ENCODE data around the gene AKAP11. TPM values are rescaled to one million over a fixed set of nuclear protein-coding genes. Genes with fewer than 3 reads are reported as not detected.

AKAP11 gene
- total and polyA plus RNA-seq, 2 donors, result 18.2 to 59.2 TPM

DNA sequence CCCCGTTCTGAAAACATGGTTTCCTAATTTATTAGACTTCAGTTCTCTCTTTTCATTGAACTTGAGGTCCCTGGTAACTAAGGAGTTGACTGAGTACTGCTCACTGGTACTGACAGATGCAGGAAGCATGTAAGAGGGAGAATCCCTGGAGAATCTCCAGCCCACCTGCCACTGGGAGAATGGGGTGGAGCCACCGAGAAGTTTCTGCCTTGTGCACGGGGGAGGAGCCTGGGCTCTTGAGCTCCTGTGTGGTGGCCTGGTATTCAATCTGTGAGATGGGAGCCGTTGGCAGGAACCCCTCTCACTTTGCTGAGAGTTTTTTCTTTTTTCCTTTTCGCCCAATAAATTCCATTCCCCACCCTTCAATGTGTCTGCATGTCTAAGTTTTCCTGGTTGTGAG, 13.2 kb upstream of the AKAP11 start:
- H3K36me3 ChIP-seq (ENCODE audit: insufficient read depth), result no peaks in the 10 kb centered on the region
- no peak overlapping the region for H3K4me3 ChIP-seq (ENCODE audit: low read depth, low read length)
- no peaks in the 10 kb centered on the region for H3K4me1 ChIP-seq (ENCODE audit: insufficient read depth)
- H3K27ac ChIP-seq (ENCODE audit: low read depth), result no peak overlapping the region
- no peak for DNase-seq (ENCODE audit: extremely low spot score)
- 71% methylated on average over 5 of the region's 5 CpGs for WGBS

DNA sequence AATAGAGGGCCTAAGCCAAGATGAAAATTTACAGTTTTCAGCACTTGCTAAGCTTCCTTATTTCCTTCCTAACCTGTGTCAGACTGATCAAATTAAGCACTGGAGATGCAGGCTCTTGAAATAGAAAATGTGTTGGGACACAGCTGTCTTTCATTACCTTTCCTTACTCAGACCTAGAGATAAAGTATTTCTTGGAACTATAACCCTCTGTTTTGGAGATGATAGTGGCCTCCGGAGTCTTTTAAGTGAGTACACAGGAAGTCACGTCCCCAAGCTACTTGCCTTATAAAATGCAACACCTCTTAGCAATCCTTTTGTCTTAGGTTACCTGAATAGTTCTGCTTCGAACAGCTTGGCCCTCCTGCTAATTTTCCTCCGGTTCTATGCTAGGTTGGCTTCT, 12.4 kb upstream of the AKAP11 start:
- DNase-seq (ENCODE audit: extremely low spot score), result no peak
- Histone ChIP-seq H3K36me3 (ENCODE audit: insufficient read depth) (no peaks in the 10 kb centered on the region), H3K4me3 (ENCODE audit: low read depth, low read length) (no peak overlapping the region), H3K27ac (ENCODE audit: low read depth) (no peak overlapping the region), H3K4me1 (ENCODE audit: insufficient read depth) (no peaks in the 10 kb centered on the region)
- 62% methylated on average over 4 of the region's 4 CpGs for WGBS

DNA sequence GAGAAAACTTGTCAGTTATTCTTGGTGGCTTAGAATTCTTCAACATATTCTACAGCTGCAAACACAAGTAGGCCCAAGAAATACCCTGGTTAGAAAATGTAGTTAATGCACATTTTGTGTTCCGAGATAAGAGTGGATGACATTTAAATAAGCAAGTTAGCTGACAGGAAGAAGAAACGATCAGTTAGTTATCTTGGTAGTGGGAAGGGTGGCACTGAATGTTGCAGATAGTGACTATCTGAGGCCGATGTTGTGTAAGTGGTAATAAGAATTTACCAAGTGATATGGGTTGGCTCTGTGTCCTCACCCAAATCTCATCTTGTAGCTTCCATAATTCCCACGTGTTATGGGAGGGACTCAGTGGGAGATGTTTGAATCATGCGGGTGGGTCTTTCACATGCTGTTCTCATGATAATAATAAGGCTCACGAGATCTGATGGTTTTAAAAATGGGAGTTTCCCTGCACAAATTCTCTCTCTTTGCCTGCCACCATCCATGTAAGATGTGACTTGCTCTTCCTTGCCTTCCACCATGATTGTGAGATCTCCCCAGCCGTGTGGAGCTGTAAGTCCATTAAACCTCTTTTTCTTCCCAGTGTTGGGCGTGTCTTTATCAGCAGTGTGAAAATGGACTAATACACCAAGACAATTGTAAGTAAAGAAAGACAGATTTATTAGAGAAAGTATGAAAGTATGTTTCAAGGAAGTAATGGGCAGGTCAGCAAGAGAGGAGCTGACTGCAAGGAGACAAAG, 10.9 kb upstream of the AKAP11 start:
- Histone ChIP-seq H3K4me1 (ENCODE audit: insufficient read depth) (no peaks in the 10 kb centered on the region), H3K27ac (ENCODE audit: low read depth) (no peak overlapping the region), H3K36me3 (ENCODE audit: insufficient read depth) (no peaks in the 10 kb centered on the region), H3K4me3 (ENCODE audit: low read depth, low read length) (no peak overlapping the region)
- no peak for DNase-seq (ENCODE audit: extremely low spot score)
- WGBS, result 94% methylated on average over 8 of the region's 8 CpGs

DNA sequence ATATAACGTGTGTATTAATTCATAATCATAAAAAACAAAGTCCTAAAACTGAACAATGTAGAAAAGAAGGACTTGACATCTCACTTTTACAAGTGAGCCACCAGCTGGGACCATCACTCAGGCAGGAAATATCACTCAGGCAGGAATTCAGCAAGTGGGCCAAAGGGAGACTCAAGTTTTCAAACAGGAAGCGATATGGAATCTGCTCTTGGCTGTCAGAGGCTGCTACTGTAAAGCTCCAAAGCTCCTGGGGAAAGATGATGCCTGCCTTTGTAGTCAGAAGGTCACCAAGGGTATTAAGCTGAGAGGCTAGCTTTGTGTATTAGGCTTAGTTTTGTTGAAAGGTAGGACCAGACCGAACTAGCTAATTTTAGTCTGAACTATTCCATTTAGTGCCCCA, 5.5 kb upstream of the AKAP11 start:
- 29% methylated on average over 3 of the region's 3 CpGs for WGBS
- Histone ChIP-seq H3K4me3 (ENCODE audit: low read depth, low read length) (no peak overlapping the region), H3K4me1 (ENCODE audit: insufficient read depth) (no peaks in the 10 kb centered on the region), H3K27ac (ENCODE audit: low read depth) (no peak overlapping the region), H3K36me3 (ENCODE audit: insufficient read depth) (no peaks in the 10 kb centered on the region)
- DNase-seq (ENCODE audit: extremely low spot score), result no peak

DNA sequence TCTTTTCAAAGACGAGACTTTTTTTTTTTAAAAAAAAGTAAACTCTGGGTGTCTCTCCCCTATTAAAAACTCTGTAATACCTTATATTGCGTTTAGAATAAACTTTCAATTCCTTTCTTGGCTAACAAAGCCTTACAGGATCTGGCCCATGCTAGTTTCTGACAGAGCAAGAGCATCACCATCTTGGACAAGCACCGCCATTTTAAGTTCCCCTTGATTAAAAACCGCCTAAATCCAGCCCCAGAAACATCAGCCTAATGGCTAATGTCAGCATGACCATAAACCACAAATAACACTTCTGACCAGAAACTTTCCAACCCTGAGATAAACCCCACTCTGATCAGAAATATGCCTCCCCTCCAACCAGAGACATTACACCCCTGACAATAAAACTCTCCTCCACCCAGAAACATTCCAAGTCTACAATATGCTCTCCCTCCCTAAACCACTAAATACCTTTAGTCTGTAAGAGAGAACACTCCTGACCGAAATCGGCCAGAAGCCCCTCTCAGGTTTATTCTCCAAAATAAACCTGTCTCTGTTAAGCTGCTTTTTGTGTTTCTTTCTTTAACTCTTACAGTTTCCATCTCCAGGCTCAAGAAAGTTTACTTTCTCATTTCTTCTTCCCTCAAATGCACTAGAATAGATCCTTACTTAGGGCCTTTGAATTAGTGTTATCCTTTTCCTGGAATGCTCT, 1.6 kb upstream of the AKAP11 start:
- 88% methylated on average over 6 of the region's 6 CpGs for WGBS
- no peak overlapping the region for H3K27ac ChIP-seq (ENCODE audit: low read depth)
- DNase-seq (ENCODE audit: extremely low spot score), result no peak

DNA sequence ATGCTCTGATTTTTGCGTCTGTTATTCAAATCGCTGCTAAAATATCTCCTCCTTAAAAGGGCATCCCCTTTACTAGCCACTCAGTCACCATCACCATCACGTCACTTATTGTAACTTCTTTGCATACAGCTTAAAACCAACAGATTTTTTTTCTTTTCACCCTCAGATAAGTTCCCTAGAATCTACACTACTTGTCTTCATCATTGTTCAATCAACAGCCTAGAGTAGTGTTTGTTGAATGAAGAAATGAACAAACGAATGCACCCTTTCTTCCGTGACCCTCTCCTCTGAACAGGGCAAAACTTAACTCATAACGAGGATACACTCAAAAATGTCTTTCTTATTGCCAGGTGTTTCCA, 1.1 kb upstream of the AKAP11 start:
- H3K27ac ChIP-seq (ENCODE audit: low read depth), result no peak overlapping the region
- H3K4me1 ChIP-seq (ENCODE audit: insufficient read depth), result no peaks in the 10 kb centered on the region
- H3K36me3 ChIP-seq (ENCODE audit: insufficient read depth), result no peaks in the 10 kb centered on the region
- H3K4me3 ChIP-seq (ENCODE audit: low read depth, low read length), result peak overlapping the region; percentile 86
- DNase-seq (ENCODE audit: extremely low spot score), result no peak
- 83% methylated on average over 6 of the region's 6 CpGs for WGBS

More for the DNA sequence above, 1.6 kb upstream of the AKAP11 start:
- Histone ChIP-seq H3K4me1 (ENCODE audit: insufficient read depth) (no peaks in the 10 kb centered on the region), H3K4me3 (ENCODE audit: low read depth, low read length) (no peak overlapping the region), H3K36me3 (ENCODE audit: insufficient read depth) (no peaks in the 10 kb centered on the region)

DNA sequence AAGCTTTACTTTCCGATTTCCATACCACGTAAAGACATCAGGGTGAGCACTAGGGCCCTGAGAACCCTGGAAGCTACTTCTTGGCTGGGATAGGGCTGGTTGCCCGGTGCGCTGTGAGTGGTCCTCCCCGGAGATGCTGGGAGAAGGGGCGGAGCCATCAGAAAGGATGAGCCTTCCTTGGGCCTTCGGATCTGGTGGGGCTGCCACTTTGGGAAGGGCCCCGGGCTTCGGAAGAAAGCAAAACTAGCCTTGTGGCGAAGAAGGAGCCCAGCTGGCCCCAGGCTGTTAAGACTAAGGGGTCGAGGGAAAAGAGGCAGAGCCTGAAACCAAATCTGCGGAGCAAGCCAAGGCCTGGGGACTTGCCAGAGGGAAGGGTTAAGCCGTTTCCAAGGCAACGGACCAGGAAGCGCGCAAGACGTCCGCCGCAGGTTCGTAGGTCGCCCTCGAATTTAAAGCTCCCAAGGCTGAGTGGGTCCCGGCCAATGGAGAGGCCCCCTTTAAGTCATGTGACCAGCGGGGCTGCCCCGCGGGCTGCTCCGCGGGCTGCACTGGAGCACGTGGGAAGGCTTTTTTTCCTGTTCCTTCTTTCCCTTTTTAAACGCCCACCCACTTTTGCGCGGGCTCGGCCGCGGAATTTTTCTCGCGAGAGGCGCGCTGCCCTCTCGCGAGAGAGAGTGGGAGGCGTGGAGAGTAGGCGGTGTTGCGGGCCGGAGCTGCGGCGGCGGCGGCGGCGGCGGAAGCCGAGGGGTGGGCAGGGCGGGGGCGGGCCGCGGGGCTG, 426 bp upstream of the AKAP11 start:
- Histone ChIP-seq H3K36me3 (ENCODE audit: insufficient read depth) (no peaks in the 10 kb centered on the region), H3K27ac (ENCODE audit: low read depth) (peak overlapping the region; percentile 27), H3K4me1 (ENCODE audit: insufficient read depth) (no peaks in the 10 kb centered on the region), H3K4me3 (ENCODE audit: low read depth, low read length) (peak overlapping the region; percentile 86)
- peak; percentile 92 for DNase-seq (ENCODE audit: extremely low spot score)
- WGBS, result 2% methylated on average over 57 of the region's 57 CpGs

DNA sequence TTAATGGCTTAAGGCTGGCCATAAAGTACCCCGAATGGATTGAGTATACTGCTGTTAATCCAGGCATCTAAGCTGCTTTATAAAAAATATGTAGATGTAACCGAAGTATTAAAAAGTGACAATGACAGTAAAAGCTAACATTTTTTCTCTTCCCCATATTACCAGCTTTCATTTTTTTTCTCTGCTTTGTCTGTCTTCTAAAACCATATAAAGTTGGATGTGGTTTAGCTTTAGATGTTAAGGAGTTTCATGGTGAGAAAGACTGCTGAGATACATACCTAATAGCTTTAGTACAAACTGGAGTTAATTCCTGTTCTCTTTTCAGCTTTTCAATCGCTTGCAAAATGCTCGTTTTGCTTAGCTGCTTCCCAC, 838 bp downstream of the AKAP11 start:
- Histone ChIP-seq H3K27ac (ENCODE audit: low read depth) (peak overlapping the region; percentile 83), H3K4me1 (ENCODE audit: insufficient read depth) (peaks cover 2% of the 10 kb centered on the region), H3K4me3 (ENCODE audit: low read depth, low read length) (peak overlapping the region; percentile 86), H3K36me3 (ENCODE audit: insufficient read depth) (no peaks in the 10 kb centered on the region)
- 3% methylated on average over 4 of the region's 4 CpGs for whole genome bisulfite sequencing
- DNase-seq (ENCODE audit: extremely low spot score), result no peak

DNA sequence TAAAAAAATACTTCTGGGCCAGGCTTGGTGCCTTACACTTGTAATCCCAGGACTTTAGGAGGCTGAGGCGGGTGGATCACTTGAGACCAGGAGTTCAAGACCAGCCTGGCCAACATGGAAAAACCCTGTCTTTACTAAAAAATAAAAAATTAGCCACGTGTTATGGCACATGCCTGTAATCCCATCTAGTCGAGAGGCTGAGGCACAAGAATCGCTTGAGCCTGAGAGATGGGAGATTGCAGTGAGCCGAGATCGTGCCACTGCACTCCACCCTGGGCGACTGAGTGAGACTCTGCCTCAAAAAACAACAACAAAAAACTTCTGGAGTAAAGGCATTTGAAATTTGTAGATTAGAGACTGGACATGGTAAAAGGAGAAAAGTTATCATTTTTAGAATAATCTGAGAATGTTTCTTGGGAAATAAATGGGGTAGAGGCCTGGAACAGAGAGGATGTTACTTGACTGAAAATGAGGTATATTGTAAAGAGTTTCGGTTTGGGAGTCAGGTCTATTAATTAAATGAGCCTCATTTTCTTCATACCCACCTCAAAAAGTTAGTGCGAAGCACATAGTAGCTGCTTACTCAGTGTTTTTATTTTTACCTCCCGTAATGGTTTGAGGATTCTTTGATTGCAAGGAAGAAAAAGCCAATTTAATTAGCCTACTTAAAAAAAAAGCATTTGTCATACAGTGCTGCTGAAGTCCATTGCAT, 2.6 kb downstream of the AKAP11 start:
- no peaks in the 10 kb centered on the region for H3K36me3 ChIP-seq (ENCODE audit: insufficient read depth)

DNA sequence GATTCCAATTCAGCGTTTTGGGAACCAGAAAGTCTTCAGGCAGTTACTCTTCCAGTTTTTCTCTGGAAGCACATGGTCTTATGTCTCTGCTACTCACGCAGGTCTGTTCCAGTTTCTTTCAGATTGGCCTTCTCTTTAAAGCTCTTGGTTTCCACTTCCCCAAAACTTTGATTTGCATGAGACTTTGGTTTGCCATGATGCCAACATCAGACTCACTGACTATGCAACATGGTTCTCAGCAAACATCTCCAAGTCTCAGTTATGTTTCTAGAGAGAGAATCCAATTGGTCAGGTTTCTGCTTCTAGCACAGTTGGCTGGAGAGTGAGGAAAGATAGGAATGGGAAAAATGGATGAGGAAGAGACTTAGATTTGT, 3.1 kb downstream of the AKAP11 start:
- DNase-seq (ENCODE audit: extremely low spot score), result no peak
- H3K4me1 ChIP-seq (ENCODE audit: insufficient read depth), result peaks cover 2% of the 10 kb centered on the region
- H3K27ac ChIP-seq (ENCODE audit: low read depth), result no peak overlapping the region
- H3K36me3 ChIP-seq (ENCODE audit: insufficient read depth), result no peaks in the 10 kb centered on the region
- H3K4me3 ChIP-seq (ENCODE audit: low read depth, low read length), result no peak overlapping the region
- WGBS, result 82% methylated on average over 2 of the region's 2 CpGs

More for the DNA sequence above, 2.6 kb downstream of the AKAP11 start:
- WGBS, result 91% methylated on average over 10 of the region's 10 CpGs
- Histone ChIP-seq H3K4me3 (ENCODE audit: low read depth, low read length) (no peak overlapping the region), H3K4me1 (ENCODE audit: insufficient read depth) (peaks cover 2% of the 10 kb centered on the region), H3K27ac (ENCODE audit: low read depth) (no peak overlapping the region)
- DNase-seq (ENCODE audit: extremely low spot score), result no peak

DNA sequence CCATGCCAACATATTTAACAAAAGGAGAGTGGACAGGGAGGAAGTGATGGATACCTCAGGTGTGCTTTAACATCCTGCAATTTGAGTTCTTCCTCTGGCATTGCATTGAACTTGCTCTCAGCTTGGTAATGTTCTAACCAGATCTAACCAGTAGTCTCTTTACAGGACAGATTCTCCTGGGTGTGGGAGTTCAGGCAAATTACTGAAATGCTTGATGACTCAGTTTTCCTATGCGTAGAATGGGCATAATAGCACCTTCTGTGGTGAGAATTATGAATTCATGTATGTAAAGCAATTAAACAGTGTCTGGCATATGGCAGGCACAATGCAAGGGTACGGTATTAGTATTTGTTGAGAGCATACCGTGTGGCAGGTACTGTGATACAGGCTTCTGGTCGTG, 3.6 kb downstream of the AKAP11 start:
- no peak for DNase-seq (ENCODE audit: extremely low spot score)
- Histone ChIP-seq H3K36me3 (ENCODE audit: insufficient read depth) (no peaks in the 10 kb centered on the region), H3K4me3 (ENCODE audit: low read depth, low read length) (no peak overlapping the region), H3K27ac (ENCODE audit: low read depth) (no peak overlapping the region), H3K4me1 (ENCODE audit: insufficient read depth) (peaks cover 2% of the 10 kb centered on the region)
- 95% methylated on average over 4 of the region's 4 CpGs for WGBS

DNA sequence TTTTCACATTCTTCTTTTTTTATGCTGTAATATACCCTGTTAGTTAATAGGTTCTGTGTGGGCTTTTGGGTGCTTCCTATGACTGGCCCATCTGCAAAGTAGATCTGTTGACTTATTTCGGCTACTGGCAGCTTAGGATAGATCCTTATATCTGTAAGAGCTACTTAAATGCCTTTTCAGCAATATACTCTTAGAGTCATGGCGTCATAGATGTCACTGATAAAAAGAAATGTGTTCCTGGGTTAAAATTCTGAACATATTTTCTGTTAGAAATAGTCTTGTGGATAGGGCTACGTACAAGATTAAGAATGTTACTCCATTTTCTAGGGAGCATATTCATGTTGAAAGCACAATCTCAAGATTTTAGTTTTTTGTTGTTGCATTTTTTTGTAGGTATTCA, 4.7 kb downstream of the AKAP11 start:
- H3K4me1 ChIP-seq (ENCODE audit: insufficient read depth), result peaks cover 2% of the 10 kb centered on the region

DNA sequence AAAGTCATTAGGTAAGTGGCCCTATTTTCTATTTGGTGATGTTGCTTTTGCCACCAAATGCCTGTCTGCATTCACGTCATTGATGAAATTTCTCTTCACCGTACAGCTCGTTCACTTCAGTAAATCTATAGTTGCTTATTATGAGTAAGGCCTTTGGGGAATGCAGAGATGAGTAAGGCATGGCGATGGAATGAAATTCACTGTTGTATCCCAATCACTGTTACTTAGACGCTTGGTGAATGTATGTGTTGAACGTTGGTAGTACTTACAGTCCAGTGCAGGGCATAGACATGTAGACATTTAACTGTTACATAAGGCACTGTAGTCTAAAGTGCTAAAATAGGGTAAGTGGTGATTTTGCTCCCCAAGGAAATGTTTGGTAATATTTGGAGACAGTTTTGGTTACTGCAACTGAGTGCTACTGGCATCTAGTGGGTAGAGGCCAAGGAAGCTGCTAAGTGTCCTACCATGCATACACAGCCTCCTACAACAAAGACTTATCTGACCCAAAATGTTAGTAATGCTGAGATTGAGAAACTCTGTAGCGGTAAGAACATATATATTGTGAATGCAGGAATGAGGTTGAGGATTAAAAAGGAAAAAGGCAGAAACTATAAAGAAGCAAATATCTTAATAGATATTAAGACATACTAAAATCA, 5.8 kb downstream of the AKAP11 start:
- Histone ChIP-seq H3K27ac (ENCODE audit: low read depth) (no peak overlapping the region), H3K4me3 (ENCODE audit: low read depth, low read length) (no peak overlapping the region), H3K36me3 (ENCODE audit: insufficient read depth) (no peaks in the 10 kb centered on the region), H3K4me1 (ENCODE audit: insufficient read depth) (peaks cover 2% of the 10 kb centered on the region)
- DNase-seq (ENCODE audit: extremely low spot score), result no peak
- WGBS, result 93% methylated on average over 7 of the region's 7 CpGs

More for the DNA sequence above, 4.7 kb downstream of the AKAP11 start:
- WGBS, result 84% methylated on average over 3 of the region's 3 CpGs
- Histone ChIP-seq H3K27ac (ENCODE audit: low read depth) (no peak overlapping the region), H3K4me3 (ENCODE audit: low read depth, low read length) (no peak overlapping the region), H3K36me3 (ENCODE audit: insufficient read depth) (no peaks in the 10 kb centered on the region)
- no peak for DNase-seq (ENCODE audit: extremely low spot score)
